ENCODE data around the gene TOP2A.

DNA sequence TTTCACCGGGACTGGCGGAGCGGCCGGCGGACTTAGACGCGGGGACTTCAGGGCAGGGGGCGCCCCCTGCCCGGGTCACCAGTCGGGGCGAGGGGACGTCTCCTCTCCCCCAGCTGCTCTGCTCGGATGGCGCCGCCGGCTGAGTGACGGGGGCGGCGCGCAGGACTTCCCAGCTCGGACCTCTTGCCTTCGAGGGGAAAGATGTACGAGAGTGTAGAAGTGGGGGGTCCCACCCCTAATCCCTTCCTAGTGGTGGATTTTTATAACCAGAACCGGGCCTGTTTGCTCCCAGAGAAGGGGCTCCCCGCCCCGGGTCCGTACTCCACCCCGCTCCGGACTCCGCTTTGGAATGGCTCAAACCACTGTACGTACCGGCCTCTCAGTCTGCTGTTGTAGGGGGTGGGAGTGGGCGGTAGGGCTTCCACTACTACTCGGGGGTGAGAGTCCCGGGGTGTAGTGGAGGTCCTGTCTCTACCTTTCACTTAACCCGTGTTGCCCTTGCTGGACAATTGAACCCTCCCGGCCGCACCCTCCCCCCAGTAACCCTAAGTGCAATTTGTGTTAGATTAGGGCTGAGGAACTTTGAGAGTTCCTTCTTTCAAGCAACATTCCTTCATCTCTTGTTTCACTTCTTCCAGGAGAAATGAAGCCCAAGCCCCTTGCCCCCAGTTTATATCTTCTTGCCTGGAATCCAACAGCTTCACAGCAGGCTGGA lies 75.0 kb downstream of the TOP2A start:
- TF ChIP-seq, protein P1, sequence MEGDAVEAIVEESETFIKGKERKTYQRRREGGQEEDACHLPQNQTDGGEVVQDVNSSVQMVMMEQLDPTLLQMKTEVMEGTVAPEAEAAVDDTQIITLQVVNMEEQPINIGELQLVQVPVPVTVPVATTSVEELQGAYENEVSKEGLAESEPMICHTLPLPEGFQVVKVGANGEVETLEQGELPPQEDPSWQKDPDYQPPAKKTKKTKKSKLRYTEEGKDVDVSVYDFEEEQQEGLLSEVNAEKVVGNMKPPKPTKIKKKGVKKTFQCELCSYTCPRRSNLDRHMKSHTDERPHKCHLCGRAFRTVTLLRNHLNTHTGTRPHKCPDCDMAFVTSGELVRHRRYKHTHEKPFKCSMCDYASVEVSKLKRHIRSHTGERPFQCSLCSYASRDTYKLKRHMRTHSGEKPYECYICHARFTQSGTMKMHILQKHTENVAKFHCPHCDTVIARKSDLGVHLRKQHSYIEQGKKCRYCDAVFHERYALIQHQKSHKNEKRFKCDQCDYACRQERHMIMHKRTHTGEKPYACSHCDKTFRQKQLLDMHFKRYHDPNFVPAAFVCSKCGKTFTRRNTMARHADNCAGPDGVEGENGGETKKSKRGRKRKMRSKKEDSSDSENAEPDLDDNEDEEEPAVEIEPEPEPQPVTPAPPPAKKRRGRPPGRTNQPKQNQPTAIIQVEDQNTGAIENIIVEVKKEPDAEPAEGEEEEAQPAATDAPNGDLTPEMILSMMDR (IDR thresholded peaks at IDR 0.05), result no peak
- TF ChIP-seq POLR2A (IDR thresholded peaks at IDR 0.05), result no peak

Measured in testis (tissue), 2 donors.